Measurements from ENCODE around the gene ZNF595. TPM values are rescaled to one million over a fixed set of nuclear protein-coding genes. Genes with fewer than 3 reads are reported as not detected.

ZNF595 gene
- total RNA-seq, 1 experiment from 2014 or later: 38.3 TPM

- Mint-ChIP-seq H3K36me3 (ENCODE audit: insufficient read depth, unreplicated experiment) (peaks cover 12% of the 10 kb centered on the region), H3K9me3 (ENCODE audit: unreplicated experiment) (peaks cover 8% of the 10 kb centered on the region), H3K27ac (ENCODE audit: low read depth, unreplicated experiment) (no peak overlapping the region), H3K4me3 (ENCODE audit: unreplicated experiment) (no peak overlapping the region), H3K27me3 (ENCODE audit: insufficient read depth, unreplicated experiment) (no peaks in the 10 kb centered on the region), H3K4me1 (ENCODE audit: insufficient read depth, unreplicated experiment) (no peaks in the 10 kb centered on the region)
- ChIA-PET POLR2A (interaction anchor here (0.6 to 0.7 kb wide), 2 partner anchors 26 to 27 kb away, joined by 3 read pairs; partner anchors contain the start of gene ZNF718), CTCF (no interaction called here)
- no peak for TF ChIP-seq CTCF (IDR thresholded peaks at IDR 0.05; ENCODE audit: unreplicated experiment)
- intact Hi-C loops (cut with micrococcal nuclease): no loop called here
- DNase-seq (ENCODE audit: unreplicated experiment): no peak
- BruUV-seq (replicated peaks): no TSS peak
These were observed 45.3 kb downstream of the ZNF595 start for GRCh38 chr4:98386-98785.

GRCh38 chr4:99863-100262 lies 46.7 kb downstream of the ZNF595 start:
- Mint-ChIP-seq H3K27me3 (ENCODE audit: insufficient read depth, unreplicated experiment) (no peaks in the 10 kb centered on the region), H3K4me3 (ENCODE audit: unreplicated experiment) (no peak overlapping the region), H3K4me1 (ENCODE audit: insufficient read depth, unreplicated experiment) (no peaks in the 10 kb centered on the region), H3K27ac (ENCODE audit: low read depth, unreplicated experiment) (no peak overlapping the region), H3K36me3 (ENCODE audit: insufficient read depth, unreplicated experiment) (peaks cover 6% of the 10 kb centered on the region), H3K9me3 (ENCODE audit: unreplicated experiment) (peaks cover 7% of the 10 kb centered on the region)
- no TSS peak for BruUV-seq (replicated peaks)
- ChIA-PET CTCF (no interaction called here), POLR2A (no interaction called here)
- no peak for TF ChIP-seq CTCF (IDR thresholded peaks at IDR 0.05; ENCODE audit: unreplicated experiment)
- intact Hi-C loops (cut with micrococcal nuclease): no loop called here
- no peak for DNase-seq (ENCODE audit: unreplicated experiment)

- no peak for DNase-seq (ENCODE audit: unreplicated experiment)
- POLR2A ChIA-PET: no interaction called here
- Mint-ChIP-seq H3K9me3 (ENCODE audit: unreplicated experiment) (peaks cover 32% of the 10 kb centered on the region), H3K4me1 (ENCODE audit: insufficient read depth, unreplicated experiment) (no peaks in the 10 kb centered on the region), H3K27me3 (ENCODE audit: insufficient read depth, unreplicated experiment) (no peaks in the 10 kb centered on the region), H3K4me3 (ENCODE audit: unreplicated experiment) (no peak overlapping the region), H3K36me3 (ENCODE audit: insufficient read depth, unreplicated experiment) (no peaks in the 10 kb centered on the region), H3K27ac (ENCODE audit: low read depth, unreplicated experiment) (no peak overlapping the region)
- no TSS peak for BruUV-seq (replicated peaks)
- CTCF ChIA-PET: no interaction called here
- intact Hi-C loops (cut with micrococcal nuclease): no loop called here
- TF ChIP-seq CTCF (IDR thresholded peaks at IDR 0.05; ENCODE audit: unreplicated experiment): no peak
These were observed 53.9 kb downstream of the ZNF595 start for GRCh38 chr4:107083-107443.

- CTCF ChIA-PET: no interaction called here
- Mint-ChIP-seq H3K9me3 (ENCODE audit: unreplicated experiment) (peaks cover 32% of the 10 kb centered on the region), H3K27ac (ENCODE audit: low read depth, unreplicated experiment) (no peak overlapping the region), H3K36me3 (ENCODE audit: insufficient read depth, unreplicated experiment) (no peaks in the 10 kb centered on the region), H3K27me3 (ENCODE audit: insufficient read depth, unreplicated experiment) (no peaks in the 10 kb centered on the region), H3K4me3 (ENCODE audit: unreplicated experiment) (no peak overlapping the region), H3K4me1 (ENCODE audit: insufficient read depth, unreplicated experiment) (no peaks in the 10 kb centered on the region)
- no peak for DNase-seq (ENCODE audit: unreplicated experiment)
- POLR2A ChIA-PET: no interaction called here
- BruUV-seq (replicated peaks): no TSS peak
- intact Hi-C loops (cut with micrococcal nuclease): no loop called here
- TF ChIP-seq CTCF (IDR thresholded peaks at IDR 0.05; ENCODE audit: unreplicated experiment): no peak
These were observed 54.6 kb downstream of the ZNF595 start for GRCh38 chr4:107444-108429.

Data from MCF 10A (cell line).